ENCODE measurements around the gene TRMO.

TRMO gene

GRCh38 chr9:97903177-97903576, 19.1 kb downstream of the TRMO start:
- DNase-seq (ENCODE audit: low read depth): no peak

GRCh38 chr9:97900738-97901565, 21.3 kb downstream of the TRMO start:
- no peak for DNase-seq (ENCODE audit: low read depth)

GRCh38 chr9:97900103-97900737, 22.1 kb downstream of the TRMO start:
- no peak for DNase-seq (ENCODE audit: low read depth)

GRCh38 chr9:97895695-97896332, 26.5 kb downstream of the TRMO start:
- no peak for DNase-seq (ENCODE audit: low read depth)

GRCh38 chr9:97895211-97895610, 27.1 kb downstream of the TRMO start:
- no peak for DNase-seq (ENCODE audit: low read depth)

- DNase-seq (ENCODE audit: low read depth): no peak
These were observed 29.9 kb downstream of the TRMO start for GRCh38 chr9:97892421-97892820.

- no peak for DNase-seq (ENCODE audit: low read depth)
These were observed 30.6 kb downstream of the TRMO start for GRCh38 chr9:97891736-97892135.

GRCh38 chr9:97889941-97890887, 32.1 kb downstream of the TRMO start:
- peak; percentile 44 for DNase-seq (ENCODE audit: low read depth)

- no peak for DNase-seq (ENCODE audit: low read depth)
These were observed 42.0 kb downstream of the TRMO start for GRCh38 chr9:97880336-97880735.

- no peak for DNase-seq (ENCODE audit: low read depth)
These were observed 46.2 kb downstream of the TRMO start for GRCh38 chr9:97876061-97876460.

- DNase-seq (ENCODE audit: low read depth): no peak
These were observed 47.2 kb downstream of the TRMO start for GRCh38 chr9:97875111-97875510.

GRCh38 chr9:97874624-97875023, 47.7 kb downstream of the TRMO start:
- DNase-seq (ENCODE audit: low read depth): no peak

- DNase-seq (ENCODE audit: low read depth): no peak
These were observed 48.4 kb downstream of the TRMO start for GRCh38 chr9:97873882-97874281.

GRCh38 chr9:97873425-97873824, 48.9 kb downstream of the TRMO start:
- no peak for DNase-seq (ENCODE audit: low read depth)

- DNase-seq (ENCODE audit: low read depth): no peak
These were observed 53.4 kb downstream of the TRMO start for GRCh38 chr9:97868859-97869258.

- DNase-seq (ENCODE audit: low read depth): no peak
These were observed 55.5 kb downstream of the TRMO start for GRCh38 chr9:97866848-97867247.

GRCh38 chr9:97866300-97866699, 56.0 kb downstream of the TRMO start:
- DNase-seq (ENCODE audit: low read depth): no peak

- no peak for DNase-seq (ENCODE audit: low read depth)
These were observed 57.9 kb downstream of the TRMO start for GRCh38 chr9:97864396-97864795.

GRCh38 chr9:97863314-97863713, 59.0 kb downstream of the TRMO start:
- DNase-seq (ENCODE audit: low read depth): no peak

GRCh38 chr9:97861148-97861475, 61.2 kb downstream of the TRMO start:
- DNase-seq (ENCODE audit: low read depth): no peak

GRCh38 chr9:97860451-97861147, 61.7 kb downstream of the TRMO start:
- DNase-seq (ENCODE audit: low read depth): no peak

GRCh38 chr9:97859346-97859745, 63.0 kb downstream of the TRMO start:
- no peak for DNase-seq (ENCODE audit: low read depth)
